Femur (tissue), 1 donor: ENCODE data around the gene TMEM132C.
"Not testable (repeated sequence)": the region's sequence is repeated elsewhere in the genome, so short reads cannot be mapped to it uniquely, and the experiment has no call there.

ENCODE experiments used
- DNase-seq: peaks from one replicate; pipeline ENCODE4 v3.0.0-alpha.2; 2017

Gene TMEM132C

GRCh38 chr12:128424931-128425431 is 158.0 kb downstream of the TMEM132C start:
- no peak for DNase-seq

DNA sequence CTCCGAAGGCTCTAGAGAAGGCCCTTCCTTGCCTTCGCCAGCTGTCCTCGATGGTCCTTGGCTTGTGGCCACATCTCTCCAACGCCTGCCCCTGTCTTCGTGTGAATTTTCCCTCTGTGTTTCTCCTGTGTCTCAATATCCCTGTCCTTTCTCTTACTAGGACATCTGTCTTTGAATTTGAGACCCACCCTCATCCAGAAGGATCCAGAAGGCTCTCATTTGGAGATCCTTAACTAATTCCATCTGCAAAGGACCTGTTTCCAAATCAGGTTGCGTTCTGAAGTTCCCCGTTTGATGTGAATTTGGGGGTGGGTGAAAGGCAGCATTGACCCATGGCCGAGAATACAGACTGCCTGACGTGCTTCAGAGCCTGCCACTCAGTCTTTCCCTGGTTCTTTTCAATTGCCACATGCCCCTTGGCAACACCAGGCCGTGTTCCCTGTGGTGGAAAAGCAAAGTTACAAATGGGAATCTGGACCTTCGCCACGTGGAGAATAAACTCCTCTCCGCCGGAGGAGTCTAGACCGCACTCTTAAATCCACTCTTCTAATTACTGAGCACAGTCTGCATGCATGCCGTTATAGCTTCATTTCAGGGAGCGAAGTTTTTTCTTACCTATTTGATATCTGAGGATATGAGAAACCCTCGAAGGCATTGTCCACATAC is 158.8 kb downstream of the TMEM132C start:
- DNase-seq: no peak

DNA sequence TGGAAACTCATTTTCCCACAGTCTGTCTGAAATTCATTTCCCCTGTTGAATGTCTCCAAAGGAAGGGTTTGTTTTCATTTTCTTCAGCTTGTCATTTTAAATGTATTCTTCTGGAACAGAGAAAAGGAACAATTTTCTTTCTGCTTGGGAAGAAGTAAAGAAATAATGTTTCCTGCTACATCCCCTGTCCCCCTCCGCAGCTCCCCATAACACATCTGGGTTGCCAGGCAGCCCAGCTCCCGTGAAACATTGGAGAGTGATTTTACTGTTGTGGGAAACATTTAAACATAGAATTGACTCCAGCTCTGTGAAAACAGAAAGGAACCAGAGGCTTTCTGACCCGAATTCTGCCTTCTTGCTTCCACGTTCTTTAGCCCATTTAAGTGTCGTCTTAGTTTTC is 159.5 kb downstream of the TMEM132C start:
- DNase-seq: peak; percentile 74

- no peak for DNase-seq
Observed at GRCh38 chr12:128439796-128440195, 172.8 kb downstream of the TMEM132C start.

GRCh38 chr12:128442096-128442495 is 175.1 kb downstream of the TMEM132C start:
- DNase-seq: no peak

DNA sequence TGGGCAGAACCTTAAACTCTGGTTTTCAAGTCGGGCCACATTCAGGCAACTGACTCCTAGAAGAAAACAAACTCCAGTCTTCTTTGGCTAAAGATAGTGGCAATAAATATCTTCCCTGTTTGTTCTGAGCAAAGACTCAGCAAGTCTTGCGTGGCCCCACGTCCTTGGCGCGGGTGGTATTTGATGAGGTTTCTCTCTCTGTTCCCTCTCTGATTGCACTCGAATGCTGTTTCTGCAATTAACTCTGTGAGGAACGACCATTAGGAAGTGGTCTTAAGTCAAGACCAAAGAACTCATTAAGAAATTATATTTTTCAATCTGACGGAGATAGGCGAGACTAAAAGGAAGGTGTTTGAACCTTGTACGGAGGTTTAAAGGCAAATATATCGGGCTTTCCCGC is 177.6 kb downstream of the TMEM132C start:
- no peak for DNase-seq

GRCh38 chr12:128445415-128446127 is 178.6 kb downstream of the TMEM132C start:
- no peak for DNase-seq

- no peak for DNase-seq
Observed at GRCh38 chr12:128449146-128449894, 182.3 kb downstream of the TMEM132C start.

GRCh38 chr12:128450810-128451209 is 183.8 kb downstream of the TMEM132C start:
- DNase-seq: no peak

DNA sequence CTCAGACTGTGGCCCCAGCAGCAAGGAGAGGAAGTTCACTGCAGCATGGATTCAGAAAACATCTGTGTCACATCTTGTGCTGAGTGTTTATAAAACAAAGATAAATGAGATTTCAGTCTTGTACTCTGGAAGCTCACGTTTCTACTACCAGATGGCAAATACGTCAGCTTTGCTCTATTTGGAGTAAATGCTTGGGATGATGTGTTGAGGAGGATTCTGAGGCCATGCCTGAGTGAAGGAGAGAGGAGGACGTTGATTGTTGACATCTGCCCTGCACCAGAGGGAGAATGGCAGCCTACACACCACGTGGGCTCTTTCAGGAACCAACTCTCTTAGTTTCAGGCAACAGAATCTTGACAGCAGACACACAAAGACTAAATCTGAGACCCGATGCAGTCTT is 188.9 kb downstream of the TMEM132C start:
- no peak for DNase-seq

- DNase-seq: no peak
Observed at GRCh38 chr12:128456922-128457321, 190.0 kb downstream of the TMEM132C start.

DNA sequence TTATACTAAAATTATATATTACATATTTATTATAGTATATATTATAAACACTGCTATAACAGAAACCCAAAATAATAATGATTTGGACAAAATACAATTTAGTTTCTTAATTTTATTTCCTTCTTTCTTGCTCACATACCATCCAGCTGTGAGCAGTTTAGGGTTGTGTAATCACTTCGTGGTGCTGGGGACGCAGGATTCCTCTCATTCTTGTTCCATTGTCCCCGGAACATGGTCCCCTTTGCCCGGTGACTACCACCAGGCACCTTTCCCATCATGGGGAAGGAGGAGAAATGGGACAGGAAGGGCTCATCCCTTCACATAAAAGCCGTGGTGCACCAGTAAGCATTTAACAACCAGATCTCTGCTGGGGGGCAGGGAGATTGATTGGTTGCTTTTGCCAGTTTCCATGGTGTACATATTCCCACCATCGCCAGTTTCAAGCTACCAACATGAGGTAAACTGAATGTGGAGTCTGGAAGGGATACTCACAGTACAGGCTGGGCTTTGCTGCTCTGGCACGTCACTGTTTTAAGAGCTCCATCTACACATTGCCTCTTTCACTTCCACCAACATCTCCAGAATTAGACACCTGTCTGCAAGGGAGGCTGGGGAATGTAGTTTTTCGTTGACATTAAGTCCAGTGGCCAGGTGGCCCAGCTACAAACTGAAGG is 191.5 kb downstream of the TMEM132C start:
- no peak for DNase-seq

GRCh38 chr12:128459067-128459466 is 192.1 kb downstream of the TMEM132C start:
- no peak for DNase-seq

DNA sequence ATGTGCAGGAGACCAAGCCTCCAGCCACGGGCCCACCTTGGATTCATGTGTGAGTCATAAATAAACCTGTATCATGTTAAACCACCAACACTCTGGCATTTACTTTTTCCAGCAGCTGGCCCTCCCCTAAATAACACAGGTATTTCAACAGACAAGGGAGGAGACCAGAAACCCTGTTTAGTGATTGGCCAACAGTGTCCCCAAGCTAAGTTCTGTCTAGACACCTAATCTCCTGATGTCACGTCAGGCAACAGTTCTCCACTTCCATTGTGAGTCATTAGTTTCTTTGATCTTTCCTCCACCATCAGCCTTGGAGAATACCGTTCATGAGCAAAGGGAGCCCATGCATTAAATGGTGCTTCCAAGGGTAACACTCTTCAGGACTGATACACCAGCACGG is 196.9 kb downstream of the TMEM132C start:
- no peak for DNase-seq

- no peak for DNase-seq
Observed at GRCh38 chr12:128467882-128468281, 200.9 kb downstream of the TMEM132C start.

GRCh38 chr12:128468926-128469325 is 202.0 kb downstream of the TMEM132C start:
- DNase-seq: no peak

- DNase-seq: no peak
Observed at GRCh38 chr12:128471491-128471890, 204.5 kb downstream of the TMEM132C start.

GRCh38 chr12:128474916-128475315 is 207.9 kb downstream of the TMEM132C start:
- DNase-seq: no peak

GRCh38 chr12:128476266-128476665 is 209.3 kb downstream of the TMEM132C start:
- DNase-seq: no peak

DNA sequence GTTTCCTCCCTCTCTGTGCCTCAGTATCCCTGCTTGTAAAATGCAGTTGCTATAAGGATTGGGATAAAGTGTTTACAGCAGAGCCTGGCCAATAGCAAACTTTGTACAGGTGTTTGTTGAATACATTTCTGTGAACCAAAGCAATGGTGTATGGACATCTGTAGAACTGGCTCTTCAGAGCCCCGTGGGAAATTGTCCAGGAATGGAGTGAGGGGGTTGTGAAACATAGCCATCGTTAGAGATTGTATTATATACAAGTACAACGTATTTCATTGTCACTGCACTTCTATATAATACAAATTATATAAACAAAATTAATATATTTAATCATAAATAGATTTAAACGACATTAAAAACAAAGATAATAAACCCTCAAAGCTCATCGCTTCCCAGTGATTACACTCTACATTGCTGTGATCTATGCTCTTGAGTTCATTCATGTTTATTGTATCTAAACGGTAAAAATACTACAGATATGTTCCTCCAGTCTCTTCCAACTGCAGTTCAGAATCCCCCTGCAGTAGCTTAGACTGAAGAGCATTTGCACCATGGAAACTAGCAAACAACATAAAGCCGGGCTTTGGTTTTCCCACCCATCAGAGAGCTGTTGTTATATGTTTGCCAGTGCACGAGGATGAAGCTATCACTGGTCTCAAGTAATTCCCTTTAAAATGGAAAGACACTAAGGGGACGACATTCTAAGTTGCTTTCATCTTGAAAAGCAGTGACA is 216.7 kb downstream of the TMEM132C start:
- no peak for DNase-seq

DNA sequence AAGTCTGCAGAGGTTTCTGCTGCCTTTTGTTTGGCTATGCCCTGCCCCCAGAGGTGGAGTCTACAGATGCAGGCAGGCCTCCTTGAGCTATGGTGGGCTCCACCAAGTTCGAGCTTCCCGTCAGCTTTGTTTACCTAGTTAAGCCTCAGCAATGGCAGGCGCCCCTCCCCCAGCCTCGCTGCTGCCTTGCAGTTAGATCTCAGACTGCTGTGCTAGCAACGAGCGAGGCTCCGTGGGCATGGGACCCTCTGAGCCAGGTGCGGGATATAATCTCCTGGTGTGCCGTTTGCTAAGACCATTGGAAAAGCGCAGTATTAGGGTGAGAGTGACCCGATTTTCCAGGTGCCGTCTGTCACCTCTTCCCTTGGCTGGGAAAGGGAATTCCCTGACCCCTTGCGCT is 230.4 kb downstream of the TMEM132C start:
- not testable (repeated sequence) for DNase-seq

DNA sequence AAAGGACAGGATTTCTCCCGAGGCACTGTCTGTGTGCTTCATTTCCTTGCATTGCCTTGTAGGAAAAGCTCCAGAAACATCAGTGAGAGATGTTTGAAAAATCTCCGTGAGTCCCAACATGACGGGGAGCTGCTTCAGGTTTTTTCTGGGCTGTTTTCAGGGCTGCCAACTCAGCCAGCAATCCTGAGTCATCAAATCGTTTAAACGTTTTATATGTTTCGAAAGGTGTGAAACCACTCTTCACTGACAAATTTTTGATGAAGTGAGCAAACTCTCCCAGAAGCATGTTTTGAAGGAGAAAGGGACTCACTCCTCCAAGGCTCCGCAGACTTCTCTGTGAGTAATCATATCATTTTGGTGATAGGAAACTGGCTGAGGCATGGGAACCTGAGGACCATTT is 240.5 kb downstream of the TMEM132C start:
- no peak for DNase-seq
